GM18520 (cell line): ENCODE measurements around the gene MRPL52.
"Not testable (repeated sequence)": the region's sequence is repeated elsewhere in the genome, so short reads cannot be mapped to it uniquely, and the experiment has no call there.

Source experiments
- ATAC-seq: cut with Tn5 transposase; IDR thresholded peaks from one replicate; pipeline ENCODE4 v1.9.1; 2021; ENCODE audit not compliant: unreplicated experiment

Gene MRPL52

DNA sequence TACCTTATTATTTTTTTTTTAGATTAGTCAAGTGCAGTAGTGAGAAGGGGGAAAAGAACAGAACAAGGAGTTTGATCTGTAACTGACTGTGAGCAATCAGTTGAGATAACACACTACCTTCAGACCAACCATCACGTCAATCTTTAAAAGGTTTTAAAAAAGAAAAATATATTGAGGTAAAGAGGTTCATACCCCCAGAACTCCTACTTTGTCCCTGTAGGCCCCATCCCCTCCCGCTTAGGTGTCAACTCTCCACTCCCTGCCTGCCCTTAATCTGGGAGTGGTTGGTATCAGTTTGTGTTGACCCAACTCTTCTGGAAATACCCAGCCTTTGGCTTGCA is 22.9 kb downstream of the MRPL52 start:
- ATAC-seq, result no peak

DNA sequence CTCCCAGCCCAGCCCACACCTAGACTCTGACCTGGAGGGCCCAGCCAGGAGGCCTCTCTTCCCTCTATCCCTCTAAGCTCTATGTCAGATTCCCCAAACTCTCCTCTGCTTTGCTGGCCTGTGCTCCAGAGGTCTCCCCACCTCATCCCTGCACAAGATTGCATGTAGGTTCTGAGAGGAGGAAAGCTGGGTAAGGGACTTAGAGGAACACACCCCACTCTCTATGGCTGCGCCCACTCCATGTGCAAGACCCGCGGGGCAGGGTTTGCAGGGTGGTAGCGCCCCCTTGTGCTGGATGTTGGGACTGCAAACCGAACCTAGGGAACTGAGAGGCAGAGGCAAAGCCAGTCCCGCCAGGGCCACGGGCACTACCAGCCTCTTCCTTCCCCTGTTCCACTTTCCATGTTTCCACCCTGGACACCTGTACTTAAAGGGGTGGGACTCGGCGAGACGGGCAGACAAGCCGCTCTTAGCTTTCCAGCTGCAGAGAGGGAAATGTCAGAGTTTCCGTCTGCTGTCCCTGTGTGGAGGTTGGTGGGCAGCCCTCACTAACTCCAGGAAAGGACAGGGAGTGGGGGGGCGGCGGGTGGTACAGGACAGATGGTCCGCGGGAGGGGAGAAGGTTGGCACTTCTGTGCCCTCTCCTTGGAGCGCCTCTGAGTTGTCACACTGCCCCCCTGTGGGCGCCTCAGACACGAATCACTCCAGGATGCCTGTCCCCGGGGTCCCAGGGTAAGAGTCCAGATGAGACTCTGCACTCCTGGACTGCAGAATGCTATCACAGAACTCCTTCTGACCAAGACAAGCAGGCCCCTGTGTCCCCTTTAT is 23.5 kb downstream of the MRPL52 start:
- ATAC-seq, result no peak

DNA sequence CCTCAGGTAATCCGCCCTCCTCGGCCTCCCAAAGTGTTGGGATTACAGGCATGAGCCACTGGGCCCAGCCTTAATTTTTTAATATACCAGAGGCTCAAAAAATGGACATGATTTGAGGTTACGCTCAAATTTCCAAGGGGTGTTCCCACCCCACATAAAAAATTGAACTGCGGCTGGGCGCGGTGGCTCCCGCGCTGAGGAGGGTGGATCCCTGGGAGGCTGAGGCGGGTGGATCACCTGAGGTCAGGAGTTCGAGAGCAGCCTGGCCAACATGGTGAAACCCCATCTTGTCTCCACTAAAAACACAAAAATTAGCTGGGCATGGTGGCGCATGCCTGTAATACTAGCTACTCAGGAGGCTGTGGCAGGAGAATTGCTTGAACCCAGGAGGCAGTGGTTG is 24.6 kb downstream of the MRPL52 start:
- ATAC-seq, result not testable (repeated sequence)

DNA sequence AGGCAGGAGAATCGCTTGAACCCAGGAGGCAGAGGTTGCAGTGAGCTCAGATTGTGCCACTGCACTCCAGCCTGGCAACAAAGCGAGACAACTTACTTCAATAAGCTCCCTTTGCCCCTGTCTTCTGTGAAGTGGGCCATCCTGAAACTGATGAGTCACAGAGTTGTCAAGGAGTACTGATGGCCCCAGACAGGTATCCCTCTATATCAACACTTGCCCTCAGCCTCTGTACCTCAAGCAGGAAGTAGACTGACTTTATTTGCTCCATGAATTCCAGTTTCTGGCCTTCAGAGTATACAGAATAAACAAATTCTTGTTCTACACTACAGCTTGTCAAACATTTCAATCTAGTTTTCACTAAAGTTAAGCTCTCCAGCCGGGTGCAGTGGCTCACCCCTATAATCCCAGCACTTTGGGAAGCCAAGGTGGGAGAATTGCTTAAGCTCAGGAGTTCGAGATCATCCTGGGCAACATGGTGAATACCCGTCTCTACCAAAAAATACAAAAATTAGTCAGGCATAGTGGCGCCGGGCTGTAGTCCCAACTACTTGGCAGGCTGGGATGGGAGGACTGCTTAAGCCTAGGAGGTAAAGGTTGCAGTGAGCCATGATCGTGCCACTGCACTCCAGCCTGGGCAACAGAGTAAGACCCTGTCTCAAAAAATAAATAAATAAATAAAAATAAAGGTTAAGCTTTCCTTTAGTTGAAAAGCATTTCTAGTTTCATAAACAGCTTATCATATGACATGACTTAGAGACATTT is 25.5 kb downstream of the MRPL52 start:
- no peak for ATAC-seq

- ATAC-seq, result no peak
These were observed 26.7 kb downstream of the MRPL52 start for GRCh38 chr14:22856428-22856827.

GRCh38 chr14:22860377-22860776 is 30.7 kb downstream of the MRPL52 start:
- ATAC-seq, result not testable (repeated sequence)

GRCh38 chr14:22861651-22862050 is 32.0 kb downstream of the MRPL52 start:
- ATAC-seq, result no peak

DNA sequence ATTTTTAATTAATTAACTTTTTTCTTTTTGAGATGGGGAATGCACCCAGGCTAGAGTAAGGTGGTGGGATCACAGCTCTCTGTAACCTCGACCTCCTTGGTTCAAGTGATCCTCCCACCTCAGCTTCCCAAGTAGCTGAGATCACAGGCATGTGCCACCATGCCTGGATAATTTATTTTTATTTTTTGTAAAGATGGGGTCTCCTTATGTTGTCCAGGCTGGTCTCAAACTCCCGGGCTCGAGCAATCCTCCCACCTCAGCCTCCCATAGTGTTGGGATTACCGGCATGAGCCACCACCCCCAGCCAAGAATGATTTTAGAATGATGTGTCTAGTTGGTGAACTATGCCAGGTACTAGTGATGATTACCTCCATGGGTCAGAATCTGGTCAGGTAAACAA is 35.3 kb downstream of the MRPL52 start:
- no peak for ATAC-seq

DNA sequence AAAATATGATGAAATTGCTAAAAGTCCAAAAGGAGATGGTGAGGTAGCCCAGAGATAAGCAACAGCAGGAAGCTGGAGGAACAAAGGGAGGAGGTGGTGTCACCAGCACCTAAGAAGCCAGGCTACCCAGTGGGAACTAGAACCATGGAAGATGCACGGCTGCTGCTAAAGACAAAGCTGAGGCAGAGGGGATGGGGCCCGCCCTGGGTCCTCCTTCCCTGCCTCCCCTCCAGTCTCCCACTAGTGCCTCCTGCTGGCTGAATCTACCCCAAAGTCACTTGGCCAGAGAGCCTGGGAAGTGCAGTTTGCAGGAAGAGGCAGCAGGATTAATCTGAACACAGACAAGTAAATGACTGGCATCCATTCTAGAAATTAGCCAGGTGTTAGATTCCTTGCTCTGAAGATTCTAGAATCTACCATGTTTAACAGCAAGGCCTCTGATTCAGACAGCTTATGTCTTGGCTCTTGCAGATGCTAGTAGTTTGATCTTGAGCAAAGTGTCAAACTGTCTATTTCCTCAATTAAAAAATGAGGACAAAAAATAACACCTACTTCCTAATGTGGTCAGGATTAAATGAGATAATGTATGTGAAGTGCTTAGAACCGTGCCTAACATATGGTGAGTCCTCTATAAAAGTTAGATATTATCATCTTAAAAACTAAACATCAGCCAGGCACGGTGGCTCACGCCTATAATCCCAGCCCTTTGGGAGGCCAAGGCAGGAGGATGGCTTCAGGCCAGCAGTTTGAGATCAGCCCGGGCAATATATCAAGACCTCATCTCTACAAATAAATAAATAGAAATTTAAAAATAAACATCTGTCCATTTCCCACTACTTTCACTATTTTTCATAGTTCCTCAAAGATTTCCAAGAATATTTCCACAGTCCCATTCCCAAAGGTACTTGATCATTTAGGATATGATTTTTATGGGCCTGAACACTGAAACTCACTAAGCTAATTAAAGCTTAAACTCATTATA is 36.0 kb downstream of the MRPL52 start:
- ATAC-seq, result no peak

DNA sequence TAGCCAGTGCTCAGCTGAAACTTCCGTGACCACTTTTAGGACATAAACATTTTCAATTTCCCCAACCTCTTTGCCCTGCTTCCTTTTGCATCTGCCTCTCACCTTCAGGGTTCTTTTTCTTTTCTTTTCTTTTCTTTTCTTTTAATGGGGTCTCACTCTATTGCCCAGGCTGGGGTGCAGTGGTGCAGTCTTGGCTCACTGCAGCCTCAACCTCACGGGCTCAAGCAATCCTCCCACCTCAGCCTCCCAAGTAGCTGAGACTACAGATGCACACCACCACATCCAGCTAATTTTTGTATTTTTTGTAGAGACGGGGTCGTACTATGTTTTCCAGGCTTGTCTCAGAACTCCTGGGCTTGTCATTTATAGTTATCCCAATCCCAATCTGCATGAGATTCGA is 37.2 kb downstream of the MRPL52 start:
- ATAC-seq, result no peak

GRCh38 chr14:22870811-22871223 is 41.1 kb downstream of the MRPL52 start:
- peak; percentile 28 for ATAC-seq

DNA sequence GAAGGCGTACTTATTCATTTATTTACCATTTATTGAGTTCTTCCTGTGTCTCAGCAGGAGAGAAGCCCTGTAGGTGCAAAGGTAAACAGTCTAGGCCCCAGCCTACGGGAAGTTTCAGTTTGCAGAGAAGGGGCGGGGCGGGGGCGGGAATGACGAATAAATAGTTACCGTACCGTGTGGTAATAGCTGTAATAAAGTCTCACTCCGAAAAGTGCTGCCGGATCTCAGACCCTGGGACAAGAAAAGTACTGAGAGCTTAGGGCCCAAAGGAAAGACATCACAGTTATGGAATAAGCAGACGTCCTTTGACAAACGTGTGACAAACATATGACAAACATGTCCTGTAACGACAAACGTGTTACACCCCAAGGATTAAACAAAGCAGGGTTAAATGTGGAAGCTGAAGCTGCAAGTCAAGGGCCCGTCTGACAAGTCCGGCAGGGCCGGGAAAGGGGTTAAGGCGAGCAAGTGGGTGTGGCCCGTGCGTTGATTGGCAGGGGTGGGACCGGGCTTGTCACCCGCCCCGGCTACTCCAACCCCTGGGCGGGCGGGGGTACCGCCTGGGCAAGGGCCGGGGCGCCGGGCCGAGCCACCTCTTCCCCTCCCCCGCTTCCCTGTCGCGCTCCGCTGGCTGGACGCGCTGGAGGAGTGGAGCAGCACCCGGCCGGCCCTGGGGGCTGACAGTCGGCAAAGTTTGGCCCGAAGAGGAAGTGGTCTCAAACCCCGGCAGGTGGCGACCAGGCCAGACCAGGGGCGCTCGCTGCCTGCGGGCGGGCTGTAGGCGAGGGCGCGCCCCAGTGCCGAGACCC is 41.7 kb downstream of the MRPL52 start, which contains the start of gene LRP10:
Gene LRP10, plus strand, starts transcription at position 517 of the 809 bp plus-strand sequence. CDS start 564 bp downstream, outside the sequence.
- ATAC-seq, result peak; percentile 72

DNA sequence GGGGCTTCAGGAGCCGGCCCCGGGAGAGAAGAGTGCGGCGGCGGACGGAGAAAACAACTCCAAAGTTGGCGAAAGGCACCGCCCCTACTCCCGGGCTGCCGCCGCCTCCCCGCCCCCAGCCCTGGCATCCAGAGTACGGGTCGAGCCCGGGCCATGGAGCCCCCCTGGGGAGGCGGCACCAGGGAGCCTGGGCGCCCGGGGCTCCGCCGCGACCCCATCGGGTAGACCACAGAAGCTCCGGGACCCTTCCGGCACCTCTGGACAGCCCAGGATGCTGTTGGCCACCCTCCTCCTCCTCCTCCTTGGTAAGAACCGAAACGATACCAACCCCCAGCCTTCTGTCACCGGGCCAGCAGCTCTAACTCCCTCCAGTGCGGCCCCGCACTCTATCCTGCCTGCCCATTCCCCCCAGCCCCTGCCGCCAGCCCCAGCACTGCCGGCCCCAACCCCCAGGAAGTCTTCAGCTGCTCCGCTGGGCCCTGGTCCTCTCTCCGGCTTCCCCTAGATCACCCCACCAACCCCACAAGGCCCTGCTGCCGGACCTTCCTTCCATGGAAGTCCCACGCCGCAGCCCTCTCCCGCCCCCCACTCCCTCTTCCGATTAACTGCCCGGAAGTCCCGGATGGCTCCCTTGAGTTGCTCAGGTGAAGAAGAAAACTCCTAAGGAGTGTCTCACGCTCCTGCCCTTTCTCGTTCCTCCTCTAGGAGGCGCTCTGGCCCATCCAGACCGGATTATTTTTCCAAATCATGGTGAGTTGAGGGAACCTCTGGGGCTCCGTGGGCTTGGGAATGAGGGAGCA is 42.5 kb downstream of the MRPL52 start:
- no peak for ATAC-seq

GRCh38 chr14:22872833-22873520 is 43.3 kb downstream of the MRPL52 start:
- no peak for ATAC-seq

DNA sequence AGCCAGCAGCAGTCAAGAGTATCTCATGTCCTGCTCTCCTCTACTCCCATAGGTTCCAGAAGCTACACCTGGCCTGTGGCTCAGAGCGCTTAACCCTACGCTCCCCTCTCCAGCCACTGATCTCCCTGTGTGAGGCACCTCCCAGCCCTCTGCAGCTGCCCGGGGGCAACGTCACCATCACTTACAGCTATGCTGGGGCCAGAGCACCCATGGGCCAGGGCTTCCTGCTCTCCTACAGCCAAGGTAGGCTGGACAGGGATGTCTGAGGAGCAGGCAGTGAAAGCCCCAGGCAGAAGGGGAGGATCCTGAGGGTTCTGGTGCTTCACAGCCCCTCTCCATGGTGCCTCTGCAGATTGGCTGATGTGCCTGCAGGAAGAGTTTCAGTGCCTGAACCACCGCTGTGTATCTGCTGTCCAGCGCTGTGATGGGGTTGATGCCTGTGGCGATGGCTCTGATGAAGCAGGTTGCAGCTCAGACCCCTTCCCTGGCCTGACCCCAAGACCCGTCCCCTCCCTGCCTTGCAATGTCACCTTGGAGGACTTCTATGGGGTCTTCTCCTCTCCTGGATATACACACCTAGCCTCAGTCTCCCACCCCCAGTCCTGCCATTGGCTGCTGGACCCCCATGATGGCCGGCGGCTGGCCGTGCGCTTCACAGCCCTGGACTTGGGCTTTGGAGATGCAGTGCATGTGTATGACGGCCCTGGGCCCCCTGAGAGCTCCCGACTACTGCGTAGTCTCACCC is 45.5 kb downstream of the MRPL52 start:
- no peak for ATAC-seq

- no peak for ATAC-seq
These were observed 46.1 kb downstream of the MRPL52 start for GRCh38 chr14:22875748-22876319.

GRCh38 chr14:22877000-22877501 is 47.4 kb downstream of the MRPL52 start:
- ATAC-seq, result no peak
